Natural killer cell (primary cell): ENCODE data around the gene IFNL1. TPM values are rescaled to one million over a fixed set of nuclear protein-coding genes. Genes with fewer than 3 reads are reported as not detected.

Experiments
- ATAC-seq, 3 donors: fragments of 150-1000 bp in 2 of 3; fragments of 200-7000 bp in 1 of 3; cut with Tn5 transposase; 1 replicate in 1 of 3; 2 replicates in 2 of 3; pipeline ENCODE4 v1.10.0; 2021; ENCODE audit warnings: mild to moderate bottlenecking in 2 of 3, moderate library complexity in 2 of 3
- DNase-seq, 2 donors: peaks; one replicate each; pipeline versions ENCODE4 v3.0.0 to v3.0.0-alpha.2; 2013 to 2021; ENCODE audit warnings: mixed read lengths in 1 of 2
- H3K27ac ChIP-seq: one replicate; pipeline ENCODE4 v1.5.1; 2013; ENCODE audit warnings: mild to moderate bottlenecking, low read length
- H3K27me3 ChIP-seq: one replicate; pipeline ENCODE4 v1.6.1; 2013; ENCODE audit warnings: low read length; ENCODE audit not compliant: control insufficient read depth, insufficient read depth
- H3K36me3 ChIP-seq: one replicate; pipeline ENCODE4 v1.6.1; 2013; ENCODE audit warnings: low read length; ENCODE audit not compliant: control insufficient read depth, insufficient read depth
- H3K4me1 ChIP-seq: one replicate; pipeline ENCODE4 v1.6.1; 2013; ENCODE audit warnings: low read length; ENCODE audit not compliant: control insufficient read depth, insufficient read depth
- H3K4me3 ChIP-seq: one replicate; pipeline ENCODE4 v1.5.1; 2013; ENCODE audit warnings: low read length
- H3K9me3 ChIP-seq: one replicate; pipeline ENCODE4 v1.6.1; 2013; ENCODE audit warnings: low read length; ENCODE audit not compliant: control insufficient read depth, insufficient read depth
- H3K27ac Mint-ChIP-seq, 2 donors: one replicate each; pipeline ENCODE4 v1.8.0; 2022; ENCODE audit warnings: mild to moderate bottlenecking in 2 of 2, mixed read lengths in 2 of 2, moderate library complexity in 1 of 2
- H3K27me3 Mint-ChIP-seq, 2 donors: one replicate each; pipeline ENCODE4 v1.8.0; 2022; ENCODE audit warnings: low read depth in 2 of 2, mixed read lengths in 2 of 2
- H3K36me3 Mint-ChIP-seq: one replicate; pipeline ENCODE4 v1.8.0; 2022; ENCODE audit warnings: mixed read lengths
- H3K4me1 Mint-ChIP-seq, 2 donors: one replicate each; pipeline ENCODE4 v1.8.0; 2022; ENCODE audit warnings: mixed read lengths in 2 of 2
- H3K4me3 Mint-ChIP-seq: one replicate; pipeline ENCODE4 v1.8.0; 2022; ENCODE audit warnings: mild to moderate bottlenecking, moderate library complexity, mixed read lengths
- H3K9me3 Mint-ChIP-seq, 2 donors: one replicate each; pipeline ENCODE4 v1.8.0; 2022; ENCODE audit warnings: mixed read lengths in 2 of 2
- CTCF ChIP-seq: fragments of 200-600 bp; IDR thresholded peaks from one replicate; pipeline ENCODE4 v1.8.0; 2022; ENCODE audit warnings: antibody characterized with exemption
- WGBS: methylation state at CpG from one replicate; pipeline ENCODE4 v1.1.7; 2013; ENCODE audit warnings: missing lambda C conversion rate; ENCODE audit not compliant: insufficient coverage; 5-methylcytosine and 5-hydroxymethylcytosine counted together
- intact Hi-C: fragments of 100-400 bp; cut with micrococcal nuclease; formaldehyde crosslinking; loops from one replicate; pipeline ENCODE4 v1.14.2; 2022
- total RNA-seq, 4 donors: library from RNA; stranded (reverse); fragments of 120-200 nt in 1 of 4; gene quantifications; one replicate each; pipeline versions ENCODE4 v1.2.3 to v1.2.4, GENCODE V29; 2013 to 2022

Gene IFNL1
- total RNA-seq, result 1 to 10 TPM in 1 of 3 donors, under 1 TPM in 1, not detected in 1; 0.33 to 1.4 TPM
- 1.2 TPM for total RNA-seq (2013)

GRCh38 chr19:39296055-39296645, at the start of gene IFNL1:
Gene IFNL1 (plus strand): TSS chr19:39296407. CDS start chr19:39296422, 15 bp downstream.
- no peak for ATAC-seq

GRCh38 chr19:39246951-39247669, 49.1 kb upstream of the IFNL1 start:
- Mint-ChIP-seq H3K9me3 (no peaks in the 10 kb centered on the region), H3K27me3 (peaks cover 12 to 13% of the 10 kb centered on the region in 2 donors), H3K4me1 (no peaks in the 10 kb centered on the region), H3K4me3 (peak overlapping the region; percentile 45), H3K36me3 (no peaks in the 10 kb centered on the region), H3K27ac (no peak overlapping the region)
- H3K4me3 ChIP-seq, result no peak overlapping the region
- DNase-seq (peak in 1 of 2 donors; percentile 58), ATAC-seq (peak in 1 of 3 donors; percentile 70)
- H3K27ac ChIP-seq, result no peak overlapping the region
- no peak for TF ChIP-seq CTCF
- no peaks in the 10 kb centered on the region for H3K9me3 ChIP-seq
- WGBS, result 54% methylated on average over 42 of the region's 42 CpGs
- H3K36me3 ChIP-seq, result no peaks in the 10 kb centered on the region
- intact Hi-C loops, result no loop called here
- H3K27me3 ChIP-seq, result peaks cover 17% of the 10 kb centered on the region
- H3K4me1 ChIP-seq, result peaks cover 14% of the 10 kb centered on the region

More at GRCh38 chr19:39296055-39296645, at the start of gene IFNL1:
- H3K27me3 ChIP-seq, result no peaks in the 10 kb centered on the region
- H3K9me3 ChIP-seq, result no peaks in the 10 kb centered on the region
- Mint-ChIP-seq H3K4me1 (peaks cover 39 to 42% of the 10 kb centered on the region in 2 donors), H3K36me3 (no peaks in the 10 kb centered on the region), H3K9me3 (no peaks in the 10 kb centered on the region), H3K27me3 (no peaks in the 10 kb centered on the region), H3K27ac (peak within 1 kb of the TSS; percentile 1 to 81), H3K4me3 (peak within 1 kb of the TSS; percentile 51)
- intact Hi-C loops, result loop anchor here (5.0 kb wide), 1 partner anchor 46 kb away; the partner anchor contains the start of gene SAMD4B
- H3K4me3 ChIP-seq, result no peak within 1 kb of the TSS
- no peak within 1 kb of the TSS for H3K27ac ChIP-seq
- DNase-seq, result no peak
- no peaks in the 10 kb centered on the region for H3K36me3 ChIP-seq
- TF ChIP-seq CTCF, result no peak
- WGBS, result 94% methylated on average over 11 of the region's 11 CpGs
- peaks cover 44% of the 10 kb centered on the region for H3K4me1 ChIP-seq

GRCh38 chr19:39247701-39248664, 48.2 kb upstream of the IFNL1 start:
- peak in 1 of 2 donors; percentile 27 for DNase-seq
- no peaks in the 10 kb centered on the region for H3K9me3 Mint-ChIP-seq
- 53% methylated on average over 92 of the region's 92 CpGs for WGBS
- Histone ChIP-seq H3K27me3 (peaks cover 17% of the 10 kb centered on the region), H3K27ac (no peak overlapping the region), H3K36me3 (no peaks in the 10 kb centered on the region), H3K4me3 (no peak overlapping the region), H3K9me3 (no peaks in the 10 kb centered on the region), H3K4me1 (peaks cover 14% of the 10 kb centered on the region)
- intact Hi-C loops, result no loop called here
- peaks cover 12 to 13% of the 10 kb centered on the region in 2 donors for H3K27me3 Mint-ChIP-seq
- H3K27ac Mint-ChIP-seq, result no peak overlapping the region
- H3K4me3 Mint-ChIP-seq, result no peak overlapping the region
- TF ChIP-seq CTCF, result no peak
- ATAC-seq, result peak; percentile 21 to 64 (median 51)
- H3K4me1 Mint-ChIP-seq, result no peaks in the 10 kb centered on the region
- no peaks in the 10 kb centered on the region for H3K36me3 Mint-ChIP-seq
